H9 (cell line): Measurements from ENCODE around the gene FAM193A. TPM values are rescaled to one million over a fixed set of nuclear protein-coding genes. Genes with fewer than 3 reads are reported as not detected.

Experiments
- DNase-seq: peaks from one replicate; pipeline ENCODE4 v3.0.0-alpha.2; 2017
- H2AFZ ChIP-seq: one replicate; pipeline ENCODE4 v1.6.1; 2013; ENCODE audit warnings: mild to moderate bottlenecking, low read length, control low read depth, moderate library complexity
- H2AK5ac ChIP-seq: 2 replicates; pipeline ENCODE4 v1.6.1; 2013; ENCODE audit warnings: low read length, control low read depth, mixed read lengths; ENCODE audit not compliant: insufficient read length
- H2BK120ac ChIP-seq: one replicate; pipeline ENCODE4 v1.6.1; 2013; ENCODE audit warnings: low read depth, mild to moderate bottlenecking, low read length, control low read depth, inconsistent platforms; ENCODE audit not compliant: poor library complexity, severe bottlenecking
- H2BK12ac ChIP-seq: 2 replicates; pipeline ENCODE4 v1.6.1; 2013; ENCODE audit warnings: low read length, control low read depth, mixed read lengths, low read depth; ENCODE audit not compliant: insufficient read length
- H2BK15ac ChIP-seq: 2 replicates; pipeline ENCODE4 v1.6.1; 2013; ENCODE audit warnings: low read depth, low read length, control low read depth
- H2BK20ac ChIP-seq: one replicate; pipeline ENCODE4 v1.6.1; 2013; ENCODE audit warnings: low read depth, mild to moderate bottlenecking, low read length, control low read depth, inconsistent platforms; ENCODE audit not compliant: poor library complexity, severe bottlenecking
- H2BK5ac ChIP-seq: 2 replicates; pipeline ENCODE4 v1.6.1; 2013; ENCODE audit warnings: low read length, control low read depth, mixed read lengths; ENCODE audit not compliant: insufficient read length
- H3K14ac ChIP-seq: 2 replicates; pipeline ENCODE4 v1.6.1; 2013; ENCODE audit warnings: low read length, control low read depth; ENCODE audit not compliant: insufficient read depth
- H3K18ac ChIP-seq: 2 replicates; pipeline ENCODE4 v1.6.1; 2013; ENCODE audit warnings: low read depth, mild to moderate bottlenecking, mixed read lengths, low read length, control low read depth; ENCODE audit not compliant: insufficient read length
- H3K23ac ChIP-seq: 2 replicates; pipeline ENCODE4 v1.6.1; 2013; ENCODE audit warnings: low read length, control low read depth, mixed read lengths, low read depth; ENCODE audit not compliant: insufficient read length
- H3K23me2 ChIP-seq: 2 replicates; pipeline ENCODE4 v1.6.1; 2013; ENCODE audit warnings: low read depth, mild to moderate bottlenecking, mixed read lengths, low read length, control low read depth; ENCODE audit not compliant: insufficient read length, poor library complexity, severe bottlenecking
- H3K27ac ChIP-seq: 2 replicates; pipeline ENCODE4 v1.5.1; 2013; ENCODE audit warnings: low read length, control low read depth, mixed read lengths, low read depth; ENCODE audit not compliant: insufficient read length
- H3K27me3 ChIP-seq: 2 replicates; pipeline ENCODE4 v1.6.1; 2013; ENCODE audit warnings: low read length, control low read depth, inconsistent platforms; ENCODE audit not compliant: insufficient read depth
- H3K4ac ChIP-seq: 2 replicates; pipeline ENCODE4 v1.6.1; 2013; ENCODE audit warnings: low read depth, mild to moderate bottlenecking, control low read depth, inconsistent platforms, low read length, moderate library complexity
- H3K4me1 ChIP-seq: 2 replicates; pipeline ENCODE4 v1.6.1; 2013; ENCODE audit warnings: low read length, control low read depth, inconsistent platforms; ENCODE audit not compliant: insufficient read depth
- H3K4me2 ChIP-seq: 2 replicates; pipeline ENCODE4 v1.6.1; 2013; ENCODE audit warnings: low read length, control low read depth, mixed read lengths; ENCODE audit not compliant: insufficient read length, insufficient read depth
- H3K56ac ChIP-seq: 2 replicates; pipeline ENCODE4 v1.6.1; 2013; ENCODE audit warnings: low read depth, mild to moderate bottlenecking, mixed read lengths, low read length, control low read depth; ENCODE audit not compliant: insufficient read length
- H3K79me1 ChIP-seq: 2 replicates; pipeline ENCODE4 v1.6.1; 2013; ENCODE audit warnings: low read depth, mild to moderate bottlenecking, moderate library complexity, low read length, control low read depth, inconsistent platforms; ENCODE audit not compliant: insufficient read depth, poor library complexity, severe bottlenecking
- H3K79me2 ChIP-seq: 2 replicates; pipeline ENCODE4 v1.6.1; 2013; ENCODE audit warnings: low read length, control low read depth, inconsistent platforms; ENCODE audit not compliant: insufficient read depth
- H3K9ac ChIP-seq: 2 replicates; pipeline ENCODE4 v1.6.1; 2013; ENCODE audit warnings: low read length, control low read depth, mixed read lengths; ENCODE audit not compliant: insufficient read length; ENCODE audit errors: extremely low read depth
- H3K9me3 ChIP-seq: one replicate; pipeline ENCODE4 v1.6.1; 2013; ENCODE audit warnings: low read depth, low read length, inconsistent platforms; ENCODE audit not compliant: control insufficient read depth
- H3T11ph ChIP-seq: one replicate; pipeline ENCODE4 v1.6.1; 2013; ENCODE audit warnings: mild to moderate bottlenecking, low read length, control low read depth, inconsistent platforms
- H4K20me1 ChIP-seq: one replicate; pipeline ENCODE4 v1.6.1; 2013; ENCODE audit not compliant: control insufficient read depth, insufficient read length, insufficient read depth
- H4K5ac ChIP-seq: 2 replicates; pipeline ENCODE4 v1.6.1; 2013; ENCODE audit warnings: low read depth, mild to moderate bottlenecking, mixed read lengths, low read length, control low read depth; ENCODE audit not compliant: insufficient read length
- H4K8ac ChIP-seq: replicated peaks from 2 replicates; pipeline ENCODE4 v1.6.1; 2013; ENCODE audit warnings: low read length, control low read depth, mixed read lengths, low read depth; ENCODE audit not compliant: insufficient read length
- H4K91ac ChIP-seq: 2 replicates; pipeline ENCODE4 v1.6.1; 2013; ENCODE audit warnings: low read depth, mild to moderate bottlenecking, moderate library complexity, mixed read lengths, low read length, control low read depth; ENCODE audit not compliant: insufficient read length
- H3K27ac Mint-ChIP-seq, 3 experiments: 2 replicates in 2 of 3; 3 replicates in 1 of 3; pipeline ENCODE4 v1.8.0; 2020 to 2021; ENCODE audit warnings: mixed read lengths in 3 of 3, mild to moderate bottlenecking in 1 of 3, moderate library complexity in 1 of 3
- H3K27me3 Mint-ChIP-seq: 2 replicates; pipeline ENCODE4 v1.8.0; 2021; ENCODE audit warnings: low read depth, mild to moderate bottlenecking, moderate library complexity, mixed read lengths
- H3K36me3 Mint-ChIP-seq, 3 experiments: 2 replicates in 2 of 3; 3 replicates in 1 of 3; pipeline ENCODE4 v1.8.0; 2020 to 2021; ENCODE audit warnings: low read depth in 3 of 3, mixed read lengths in 3 of 3; ENCODE audit not compliant: insufficient read depth in 1 of 3
- H3K4me1 Mint-ChIP-seq, 2 experiments: 2 replicates each; pipeline ENCODE4 v1.8.0; 2020; ENCODE audit warnings: mixed read lengths in 2 of 2
- H3K4me3 Mint-ChIP-seq, 2 experiments: 2 replicates in 1 of 2; 3 replicates in 1 of 2; pipeline ENCODE4 v1.8.0; 2020 to 2021; ENCODE audit warnings: mild to moderate bottlenecking in 2 of 2, mixed read lengths in 2 of 2, moderate library complexity in 1 of 2
- H3K9me3 Mint-ChIP-seq, 2 experiments: 2 replicates in 1 of 2; 3 replicates in 1 of 2; pipeline ENCODE4 v1.8.0; 2020; ENCODE audit warnings: mild to moderate bottlenecking in 2 of 2, mixed read lengths in 2 of 2, moderate library complexity in 1 of 2
- WGBS: extraction: QIAGEN DNeasy Blood & Tissue Kit; methylation state at CpG from one replicate; pipeline ENCODE4 v1.1.7; 2013; ENCODE audit warnings: missing lambda C conversion rate, low lambda C conversion rate, mixed read lengths; ENCODE audit not compliant: insufficient read length; ENCODE audit errors: extremely low coverage; 5-methylcytosine and 5-hydroxymethylcytosine counted together
- total RNA-seq: library from RNA; stranded (reverse); gene quantifications from 2 replicates; pipeline ENCODE4 v1.2.1, GENCODE V29; 2021
- TF ChIP-seq, protein P1 (sequence below): fragments of 200-600 bp; sonication (generic); conservative IDR thresholded peaks from 3 replicates; pipeline ENCODE4 v1.8.0; 2021; ENCODE audit warnings: antibody characterized with exemption, mild to moderate bottlenecking

FAM193A gene
- total RNA-seq, 1 experiment from 2014 or later = 36.9 TPM

GRCh38 chr4:2578106-2578505, 41.7 kb downstream of the FAM193A start:
- peaks cover 22 to 23% of the 10 kb centered on the region in 2 experiments for H3K4me1 Mint-ChIP-seq
- H3K9ac ChIP-seq = no peak overlapping the region
- no peak overlapping the region for H3K56ac ChIP-seq
- no peaks in the 10 kb centered on the region for H3K23me2 ChIP-seq
- H3K4me1 ChIP-seq = no peaks in the 10 kb centered on the region; the same call in 1 of the 2 replicates
- H2BK12ac ChIP-seq = no peak overlapping the region
- peaks cover 6% of the 10 kb centered on the region for H3K79me1 ChIP-seq
- no peak overlapping the region for H2BK20ac ChIP-seq
- no peak overlapping the region for H2AK5ac ChIP-seq
- H3K27ac Mint-ChIP-seq = no peak overlapping the region
- H4K5ac ChIP-seq = no peak overlapping the region
- H3K27me3 ChIP-seq = no peaks in the 10 kb centered on the region
- no peak overlapping the region for H2BK120ac ChIP-seq
- H3K4me3 Mint-ChIP-seq = no peak overlapping the region
- H3K18ac ChIP-seq = no peak overlapping the region
- H3K79me2 ChIP-seq = peaks cover 26% of the 10 kb centered on the region; the same call in 1 of the 2 replicates
- H3K27me3 Mint-ChIP-seq = no peaks in the 10 kb centered on the region
- no peak overlapping the region for H3T11ph ChIP-seq
- H3K4ac ChIP-seq = no peak overlapping the region
- no peak for DNase-seq
- no peak overlapping the region for H2BK15ac ChIP-seq
- H3K14ac ChIP-seq = no peak overlapping the region
- peaks cover 15 to 23% (median 18%) of the 10 kb centered on the region in 3 experiments for H3K36me3 Mint-ChIP-seq
- H2AFZ ChIP-seq = no peak overlapping the region
- no peaks in the 10 kb centered on the region for H4K20me1 ChIP-seq
- WGBS = no CpG with 5 or more reads among the region's 4 CpGs
- no peak overlapping the region for H2BK5ac ChIP-seq
- H3K23ac ChIP-seq = no peak overlapping the region
- H4K8ac ChIP-seq = no peak overlapping the region
- peaks cover 10 to 16% of the 10 kb centered on the region in 2 experiments for H3K9me3 Mint-ChIP-seq
- H4K91ac ChIP-seq = no peak overlapping the region
- no peak overlapping the region for H3K4me2 ChIP-seq
- TF ChIP-seq, protein P1, sequence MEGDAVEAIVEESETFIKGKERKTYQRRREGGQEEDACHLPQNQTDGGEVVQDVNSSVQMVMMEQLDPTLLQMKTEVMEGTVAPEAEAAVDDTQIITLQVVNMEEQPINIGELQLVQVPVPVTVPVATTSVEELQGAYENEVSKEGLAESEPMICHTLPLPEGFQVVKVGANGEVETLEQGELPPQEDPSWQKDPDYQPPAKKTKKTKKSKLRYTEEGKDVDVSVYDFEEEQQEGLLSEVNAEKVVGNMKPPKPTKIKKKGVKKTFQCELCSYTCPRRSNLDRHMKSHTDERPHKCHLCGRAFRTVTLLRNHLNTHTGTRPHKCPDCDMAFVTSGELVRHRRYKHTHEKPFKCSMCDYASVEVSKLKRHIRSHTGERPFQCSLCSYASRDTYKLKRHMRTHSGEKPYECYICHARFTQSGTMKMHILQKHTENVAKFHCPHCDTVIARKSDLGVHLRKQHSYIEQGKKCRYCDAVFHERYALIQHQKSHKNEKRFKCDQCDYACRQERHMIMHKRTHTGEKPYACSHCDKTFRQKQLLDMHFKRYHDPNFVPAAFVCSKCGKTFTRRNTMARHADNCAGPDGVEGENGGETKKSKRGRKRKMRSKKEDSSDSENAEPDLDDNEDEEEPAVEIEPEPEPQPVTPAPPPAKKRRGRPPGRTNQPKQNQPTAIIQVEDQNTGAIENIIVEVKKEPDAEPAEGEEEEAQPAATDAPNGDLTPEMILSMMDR = no peak
- no peaks in the 10 kb centered on the region for H3K9me3 ChIP-seq
- H3K27ac ChIP-seq = no peak overlapping the region
